ENCODE results near the gene CCL23. TPM values are rescaled to one million over a fixed set of nuclear protein-coding genes. Genes with fewer than 3 reads are reported as not detected.

The CCL23 gene, protein sequence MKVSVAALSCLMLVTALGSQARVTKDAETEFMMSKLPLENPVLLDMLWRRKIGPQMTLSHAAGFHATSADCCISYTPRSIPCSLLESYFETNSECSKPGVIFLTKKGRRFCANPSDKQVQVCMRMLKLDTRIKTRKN
- total RNA-seq (2022): not detected in 2 replicates
- not detected for Bru-seq, nascent RNA
- not detected for BruChase-seq, experiment 1, labeled RNA remaining after a 2-hour chase
- BruChase-seq, experiment 2, labeled RNA remaining after a 6-hour chase: not detected
- long read RNA-seq: 0 reads

DNA sequence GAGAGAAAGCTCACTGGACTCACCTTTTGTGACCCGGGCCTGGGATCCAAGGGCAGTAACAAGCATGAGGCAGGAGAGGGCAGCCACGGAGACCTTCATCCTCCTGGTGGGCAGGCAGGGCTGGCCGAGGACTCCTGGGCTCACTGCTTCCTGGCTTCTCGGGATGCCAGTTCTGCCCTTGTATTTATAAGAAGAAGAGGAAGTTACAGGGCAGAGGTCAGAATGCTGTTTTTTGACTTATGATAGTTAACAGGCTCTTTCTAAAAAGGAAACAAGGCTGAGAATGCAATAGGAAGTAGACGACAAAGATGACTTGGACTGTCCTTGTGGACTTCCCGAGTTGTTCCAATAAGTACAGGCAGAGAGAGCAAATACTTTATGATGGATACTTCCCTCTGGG, at the start of gene CCL23:
TSS of gene CCL23 (minus strand) at position 174 of the 400 bp plus-strand sequence. CDS start at position 99, 75 bp downstream.
- POLR2A ChIA-PET: no interaction called here
- CTCF ChIA-PET: interaction anchor here (0.6 to 1.2 kb wide), 2 partner anchors 42 to 49 kb away, joined by 3 read pairs; no protein-coding TSS in a partner anchor
- no peaks in the 10 kb centered on the region for H3K4me1 Mint-ChIP-seq (ENCODE audit: low read depth, unreplicated experiment)
- TF ChIP-seq, protein P1, sequence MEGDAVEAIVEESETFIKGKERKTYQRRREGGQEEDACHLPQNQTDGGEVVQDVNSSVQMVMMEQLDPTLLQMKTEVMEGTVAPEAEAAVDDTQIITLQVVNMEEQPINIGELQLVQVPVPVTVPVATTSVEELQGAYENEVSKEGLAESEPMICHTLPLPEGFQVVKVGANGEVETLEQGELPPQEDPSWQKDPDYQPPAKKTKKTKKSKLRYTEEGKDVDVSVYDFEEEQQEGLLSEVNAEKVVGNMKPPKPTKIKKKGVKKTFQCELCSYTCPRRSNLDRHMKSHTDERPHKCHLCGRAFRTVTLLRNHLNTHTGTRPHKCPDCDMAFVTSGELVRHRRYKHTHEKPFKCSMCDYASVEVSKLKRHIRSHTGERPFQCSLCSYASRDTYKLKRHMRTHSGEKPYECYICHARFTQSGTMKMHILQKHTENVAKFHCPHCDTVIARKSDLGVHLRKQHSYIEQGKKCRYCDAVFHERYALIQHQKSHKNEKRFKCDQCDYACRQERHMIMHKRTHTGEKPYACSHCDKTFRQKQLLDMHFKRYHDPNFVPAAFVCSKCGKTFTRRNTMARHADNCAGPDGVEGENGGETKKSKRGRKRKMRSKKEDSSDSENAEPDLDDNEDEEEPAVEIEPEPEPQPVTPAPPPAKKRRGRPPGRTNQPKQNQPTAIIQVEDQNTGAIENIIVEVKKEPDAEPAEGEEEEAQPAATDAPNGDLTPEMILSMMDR (IDR thresholded peaks at IDR 0.05; ENCODE audit: insufficient read depth in 1 of 2, low read depth in 1 of 2, low read length in 1 of 2, severe bottlenecking in 1 of 2, unreplicated experiment in 1 of 2): no peak
- no peaks in the 10 kb centered on the region for H3K9me3 Mint-ChIP-seq (ENCODE audit: unreplicated experiment)
- H3K4me1 ChIP-seq: no peaks in the 10 kb centered on the region
- H3K9me3 ChIP-seq: no peaks in the 10 kb centered on the region
- H3K4me3 Mint-ChIP-seq (ENCODE audit: unreplicated experiment): no peak within 1 kb of the TSS
- DNase-seq: no peak
- no peak within 1 kb of the TSS for H3K27ac Mint-ChIP-seq (ENCODE audit: unreplicated experiment)
- H3K27me3 Mint-ChIP-seq (ENCODE audit: insufficient read depth, unreplicated experiment): peaks cover 13% of the 10 kb centered on the region
- H3K36me3 ChIP-seq (ENCODE audit: control insufficient read depth, insufficient read depth, low read length): no peaks in the 10 kb centered on the region
- H3K36me3 Mint-ChIP-seq (ENCODE audit: insufficient read depth, unreplicated experiment): no peaks in the 10 kb centered on the region
- H3K4me3 ChIP-seq (ENCODE audit: low read depth, low read length): no peak within 1 kb of the TSS
- intact Hi-C loops (cut with micrococcal nuclease; ENCODE audit: unreplicated experiment): no loop called here
- BruUV-seq (replicated peaks): no TSS peak
- no peaks in the 10 kb centered on the region; the same call in 1 of the 2 replicates for H3K27me3 ChIP-seq (replicated peaks; ENCODE audit: control insufficient read depth, insufficient read depth, low read length)

DNA sequence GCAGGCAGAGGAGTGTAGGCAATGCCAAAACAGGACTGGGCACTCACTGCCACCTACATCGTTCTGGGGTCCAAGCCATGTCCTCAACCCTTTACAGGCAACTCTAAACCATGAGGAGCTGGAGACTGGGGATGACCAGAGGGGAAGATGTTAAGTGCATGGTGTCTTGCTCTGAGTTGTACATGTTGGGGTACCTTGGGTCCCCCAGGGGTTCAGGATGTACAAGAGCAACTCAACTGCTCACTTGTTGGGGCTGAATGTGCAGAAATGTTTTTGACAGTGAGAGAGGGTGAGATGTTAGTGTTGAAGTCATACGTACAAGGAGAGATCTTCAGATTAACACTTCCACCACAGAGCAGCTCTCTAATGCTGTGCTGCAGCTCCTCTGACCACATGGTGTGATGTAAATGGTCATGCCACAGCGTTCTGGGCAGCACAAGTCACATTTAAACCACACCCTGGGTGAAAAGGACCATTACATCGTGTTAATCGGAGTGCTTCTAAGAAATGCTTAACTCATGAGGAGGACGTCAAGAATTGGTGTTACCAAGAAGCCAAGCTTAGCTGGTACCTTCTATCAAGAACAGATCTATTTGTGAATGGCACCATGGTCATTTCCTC, 48.7 kb upstream of the CCL23 start:
- intact Hi-C loops (cut with micrococcal nuclease; ENCODE audit: unreplicated experiment): no loop called here
- no TSS peak for BruUV-seq (replicated peaks)
- no peaks in the 10 kb centered on the region for H3K4me1 ChIP-seq
- Mint-ChIP-seq H3K4me1 (ENCODE audit: low read depth, unreplicated experiment) (no peaks in the 10 kb centered on the region), H3K4me3 (ENCODE audit: unreplicated experiment) (no peak overlapping the region), H3K27ac (ENCODE audit: unreplicated experiment) (no peak overlapping the region), H3K9me3 (ENCODE audit: unreplicated experiment) (no peaks in the 10 kb centered on the region), H3K27me3 (ENCODE audit: insufficient read depth, unreplicated experiment) (no peaks in the 10 kb centered on the region), H3K36me3 (ENCODE audit: insufficient read depth, unreplicated experiment) (no peaks in the 10 kb centered on the region)
- ChIA-PET POLR2A (interaction anchor here (0.6 kb wide), 1 partner anchor 8 kb away, joined by 3 read pairs; no protein-coding TSS in a partner anchor), CTCF (interaction anchor here (1.2 kb wide), 1 partner anchor 97 kb away, joined by 5 read pairs; no protein-coding TSS in a partner anchor)
- no peaks in the 10 kb centered on the region for H3K9me3 ChIP-seq
- TF ChIP-seq, protein P1 (IDR thresholded peaks at IDR 0.05; ENCODE audit: insufficient read depth in 1 of 2, low read depth in 1 of 2, low read length in 1 of 2, severe bottlenecking in 1 of 2, unreplicated experiment in 1 of 2): no peak
- no peaks in the 10 kb centered on the region for H3K36me3 ChIP-seq (ENCODE audit: control insufficient read depth, insufficient read depth, low read length)
- H3K27me3 ChIP-seq (replicated peaks; ENCODE audit: control insufficient read depth, insufficient read depth, low read length): no peaks in the 10 kb centered on the region
- no peak for DNase-seq
- no peak overlapping the region for H3K4me3 ChIP-seq (ENCODE audit: low read depth, low read length)

DNA sequence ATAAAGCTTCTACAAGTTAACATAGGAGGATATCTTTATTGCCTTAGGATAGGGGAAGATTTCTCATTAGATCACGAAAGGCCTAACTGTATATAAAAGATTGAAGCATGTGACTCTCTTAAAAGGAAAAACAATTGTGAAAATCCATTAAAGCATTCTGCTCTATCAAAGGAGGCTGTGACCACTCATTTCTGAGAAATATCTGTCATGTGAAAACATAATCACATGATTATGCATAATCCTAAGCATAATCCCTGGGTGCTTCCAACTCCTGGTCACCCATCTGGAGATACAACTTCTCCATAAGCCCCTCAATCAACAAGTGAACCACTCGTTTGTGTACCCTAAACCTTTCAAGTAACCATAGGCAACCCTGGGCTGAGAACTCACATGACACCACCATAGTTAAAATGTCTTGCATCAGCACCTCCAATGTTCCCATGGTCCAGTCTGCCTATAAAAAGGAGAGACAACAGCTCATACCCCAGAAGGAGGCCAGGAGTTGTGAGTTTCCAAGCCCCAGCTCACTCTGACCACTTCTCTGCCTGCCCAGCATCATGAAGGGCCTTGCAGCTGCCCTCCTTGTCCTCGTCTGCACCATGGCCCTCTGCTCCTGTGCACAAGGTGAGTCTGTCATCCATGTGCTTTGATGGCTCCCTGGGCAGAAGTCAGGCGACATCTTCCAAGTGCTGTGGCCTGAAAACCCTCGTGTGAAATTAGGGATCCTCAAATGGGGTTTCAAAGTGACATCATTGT, 46.2 kb upstream of the CCL23 start, which contains the start of gene CCL18:
TSS of gene CCL18 (plus strand) at position 487 of the 756 bp plus-strand sequence. CDS start at position 558, 71 bp downstream.
- TF ChIP-seq, protein P1 (IDR thresholded peaks at IDR 0.05; ENCODE audit: insufficient read depth in 1 of 2, low read depth in 1 of 2, low read length in 1 of 2, severe bottlenecking in 1 of 2, unreplicated experiment in 1 of 2): no peak
- ChIA-PET POLR2A (no interaction called here), CTCF (no interaction called here)
- no TSS peak for BruUV-seq (replicated peaks)
- DNase-seq: no peak
- Histone ChIP-seq H3K4me3 (ENCODE audit: low read depth, low read length) (no peak within 1 kb of the TSS), H3K27me3 (replicated peaks; ENCODE audit: control insufficient read depth, insufficient read depth, low read length) (no peaks in the 10 kb centered on the region), H3K36me3 (ENCODE audit: control insufficient read depth, insufficient read depth, low read length) (no peaks in the 10 kb centered on the region), H3K4me1 (no peaks in the 10 kb centered on the region), H3K9me3 (no peaks in the 10 kb centered on the region)
- Mint-ChIP-seq H3K9me3 (ENCODE audit: unreplicated experiment) (no peaks in the 10 kb centered on the region), H3K4me1 (ENCODE audit: low read depth, unreplicated experiment) (no peaks in the 10 kb centered on the region), H3K27me3 (ENCODE audit: insufficient read depth, unreplicated experiment) (peaks cover 3% of the 10 kb centered on the region), H3K27ac (ENCODE audit: unreplicated experiment) (no peak within 1 kb of the TSS), H3K36me3 (ENCODE audit: insufficient read depth, unreplicated experiment) (no peaks in the 10 kb centered on the region), H3K4me3 (ENCODE audit: unreplicated experiment) (no peak within 1 kb of the TSS)
- intact Hi-C loops (cut with micrococcal nuclease; ENCODE audit: unreplicated experiment): no loop called here
